GM23338 (cell line): Measurements from ENCODE around the gene PTPN13. TPM values are rescaled to one million over a fixed set of nuclear protein-coding genes. Genes with fewer than 3 reads are reported as not detected.

Source experiments
- ATAC-seq: fragments of 200-7000 bp; cut with Tn5 transposase; 3 replicates; pipeline ENCODE4 v1.9.1; 2020
- DNase-seq: peaks from one replicate; pipeline ENCODE4 v3.0.0-alpha.2; 2015; ENCODE audit warnings: low spot score
- H2AFZ ChIP-seq: fragments of 200-600 bp; sonication (generic); 2 replicates; pipeline ENCODE4 v1.8.0; 2016; ENCODE audit warnings: antibody characterized with exemption, mild to moderate bottlenecking, moderate library complexity
- H3F3A ChIP-seq: fragments of 200-600 bp; sonication (generic); replicated peaks from 2 replicates; pipeline ENCODE4 v1.8.0; 2017; ENCODE audit warnings: antibody characterized with exemption, mixed run types, low read depth
- H3K27ac ChIP-seq: fragments of 200-600 bp; sonication (generic); 2 replicates; pipeline ENCODE4 v1.6.1; 2016; ENCODE audit warnings: low read depth
- H3K27me3 ChIP-seq: fragments of 200-600 bp; sonication (generic); 2 replicates; pipeline ENCODE4 v1.8.0; 2016; ENCODE audit warnings: mild to moderate bottlenecking, mixed run types, moderate library complexity; ENCODE audit not compliant: insufficient read depth
- H3K36me3 ChIP-seq: fragments of 200-600 bp; sonication (generic); 2 replicates; pipeline ENCODE4 v1.8.0; 2016; ENCODE audit warnings: mild to moderate bottlenecking; ENCODE audit not compliant: insufficient read depth
- H3K4me1 ChIP-seq: fragments of 200-600 bp; sonication (generic); 2 replicates; pipeline ENCODE4 v1.8.0; 2016; ENCODE audit warnings: mild to moderate bottlenecking, moderate library complexity; ENCODE audit not compliant: insufficient read depth
- H3K4me2 ChIP-seq: fragments of 200-600 bp; sonication (generic); 2 replicates; pipeline ENCODE4 v1.7.1; 2017; ENCODE audit warnings: mixed run types
- H3K4me3 ChIP-seq: fragments of 200-600 bp; sonication (generic); 2 replicates; pipeline ENCODE4 v1.6.1; 2016; ENCODE audit warnings: mixed run types
- H3K79me2 ChIP-seq: fragments of 200-600 bp; sonication (generic); replicated peaks from 2 replicates; pipeline ENCODE4 v1.8.0; 2017; ENCODE audit warnings: mild to moderate bottlenecking; ENCODE audit not compliant: insufficient read depth
- H3K9me2 ChIP-seq: fragments of 200-600 bp; sonication (generic); 2 replicates; pipeline ENCODE4 v1.8.0; 2017; ENCODE audit not compliant: insufficient read depth
- H4K20me1 ChIP-seq: fragments of 200-600 bp; sonication (generic); replicated peaks from 2 replicates; pipeline ENCODE4 v1.8.0; 2017; ENCODE audit warnings: mild to moderate bottlenecking; ENCODE audit not compliant: insufficient read depth
- H3K27ac Mint-ChIP-seq: 2 replicates; pipeline ENCODE4 v1.8.0; 2020; ENCODE audit warnings: inconsistent platforms, mild to moderate bottlenecking, moderate library complexity, mixed read lengths
- H3K27me3 Mint-ChIP-seq: 3 replicates; pipeline ENCODE4 v1.8.0; 2022; ENCODE audit warnings: low read depth, mild to moderate bottlenecking, moderate library complexity, mixed read lengths, inconsistent platforms; ENCODE audit not compliant: insufficient read depth, poor library complexity
- H3K36me3 Mint-ChIP-seq: 3 replicates; pipeline ENCODE4 v1.8.0; 2021; ENCODE audit warnings: low read depth, mild to moderate bottlenecking, inconsistent platforms, moderate library complexity, mixed read lengths
- H3K4me1 Mint-ChIP-seq: 3 replicates; pipeline ENCODE4 v1.8.0; 2020; ENCODE audit warnings: mild to moderate bottlenecking, inconsistent platforms, mixed read lengths
- H3K4me3 Mint-ChIP-seq: 3 replicates; pipeline ENCODE4 v1.8.0; 2021; ENCODE audit warnings: moderate library complexity, mild to moderate bottlenecking, inconsistent platforms, mixed read lengths
- H3K9me3 Mint-ChIP-seq: 3 replicates; pipeline ENCODE4 v1.8.0; 2020; ENCODE audit warnings: moderate library complexity, mild to moderate bottlenecking, inconsistent platforms, mixed read lengths
- CREB1 ChIP-seq: fragments of 250-450 bp; sonication (Bioruptor Pico); IDR thresholded peaks from 2 replicates; pipeline ENCODE4 v1.5.0; 2020; ENCODE audit warnings: low read depth, mild to moderate bottlenecking, moderate library complexity
- EZH2 ChIP-seq: fragments of 200-600 bp; sonication (generic); IDR thresholded peaks from one replicate; pipeline ENCODE4 v1.8.0; 2017; ENCODE audit warnings: antibody characterized with exemption, mild to moderate bottlenecking, low read depth; ENCODE audit not compliant: unreplicated experiment
- EZH2phosphoT487 ChIP-seq: fragments of 200-600 bp; sonication (generic); IDR thresholded peaks from one replicate; pipeline ENCODE4 v1.8.1; 2018; ENCODE audit warnings: antibody characterized with exemption; ENCODE audit not compliant: unreplicated experiment
- JUNB ChIP-seq: IDR thresholded peaks from one replicate; pipeline ENCODE4 v1.6.1; 2016; ENCODE audit warnings: antibody characterized with exemption; ENCODE audit not compliant: unreplicated experiment
- NANOG ChIP-seq: IDR thresholded peaks from 2 replicates; pipeline ENCODE4 v1.6.1; 2016; ENCODE audit warnings: antibody characterized with exemption, borderline replicate concordance
- POLR2AphosphoS5 ChIP-seq: IDR thresholded peaks from 2 replicates; pipeline ENCODE4 v1.6.1; 2016; ENCODE audit warnings: antibody characterized with exemption, low read depth
- STAT1 ChIP-seq: IDR thresholded peaks from one replicate; pipeline ENCODE4 v1.6.1; 2016; ENCODE audit warnings: antibody characterized with exemption; ENCODE audit not compliant: unreplicated experiment
- ZNF114 ChIP-seq: fragments of 250-450 bp; sonication (Bioruptor Pico); IDR thresholded peaks from 2 replicates; pipeline ENCODE4 v1.5.0; 2020; ENCODE audit warnings: mild to moderate bottlenecking, moderate library complexity
- ZNF331 ChIP-seq: fragments of 250-450 bp; sonication (Bioruptor Pico); IDR thresholded peaks from 2 replicates; pipeline ENCODE4 v1.5.0; 2020; ENCODE audit warnings: low read depth, mild to moderate bottlenecking, moderate library complexity
- polyA plus RNA-seq: library from polyadenylated mRNA; unstranded; fragments of >200 nt; fragmentation: Nextera tagmentation; extraction: Ambion mirVana; gene quantifications from 2 replicates; pipeline ENCODE4 v1.2.1, GENCODE V29; 2016
- total RNA-seq: library from RNA; depleted of rRNA; stranded (reverse); fragments of >200 nt; shearing (Covaris generic); gene quantifications from 2 replicates; pipeline ENCODE4 v1.2.3, GENCODE V29; 2014
- TF ChIP-seq, protein P1 (sequence below): IDR thresholded peaks from 2 replicates; pipeline ENCODE4 v1.6.1; 2016; ENCODE audit warnings: antibody characterized with exemption
- TF ChIP-seq, protein P2 (sequence below), 2 experiments: fragments of 200-600 bp in 1 of 2; sonication (generic) in 1 of 2; conservative IDR thresholded peaks; 2 replicates each; pipeline versions ENCODE4 v1.5.1 to v1.6.1; 2016 to 2017; ENCODE audit warnings: antibody characterized with exemption in 2 of 2, low read depth in 2 of 2, mild to moderate bottlenecking in 2 of 2, moderate library complexity in 1 of 2
- TF ChIP-seq, protein P3 (sequence below): IDR thresholded peaks from one replicate; pipeline ENCODE4 v1.6.1; 2018; ENCODE audit warnings: antibody characterized with exemption; ENCODE audit not compliant: unreplicated experiment

PTPN13 gene
- total and polyA plus RNA-seq, 2 experiments from 2014 or later, result 12.6 to 49.9 TPM

DNA sequence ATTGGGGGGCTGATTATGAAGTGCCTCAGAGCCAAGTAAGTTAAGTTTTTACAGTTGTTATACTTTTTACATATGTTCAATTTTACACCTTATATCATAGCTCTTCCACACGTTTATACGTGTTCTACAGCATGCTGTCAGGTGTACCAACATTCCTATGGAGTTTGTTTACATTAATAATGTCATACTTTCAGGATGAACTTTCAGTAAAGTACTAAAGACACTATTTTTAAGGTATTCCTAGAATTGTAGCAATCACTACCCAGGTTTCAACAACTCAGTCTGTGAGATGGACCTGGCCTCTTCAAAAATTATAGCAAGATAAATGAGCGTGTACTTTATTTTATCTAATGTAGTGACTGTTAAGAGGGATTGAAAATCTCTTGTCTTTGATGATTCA, 92.6 kb downstream of the PTPN13 start (continued):
- TF ChIP-seq, protein P1, sequence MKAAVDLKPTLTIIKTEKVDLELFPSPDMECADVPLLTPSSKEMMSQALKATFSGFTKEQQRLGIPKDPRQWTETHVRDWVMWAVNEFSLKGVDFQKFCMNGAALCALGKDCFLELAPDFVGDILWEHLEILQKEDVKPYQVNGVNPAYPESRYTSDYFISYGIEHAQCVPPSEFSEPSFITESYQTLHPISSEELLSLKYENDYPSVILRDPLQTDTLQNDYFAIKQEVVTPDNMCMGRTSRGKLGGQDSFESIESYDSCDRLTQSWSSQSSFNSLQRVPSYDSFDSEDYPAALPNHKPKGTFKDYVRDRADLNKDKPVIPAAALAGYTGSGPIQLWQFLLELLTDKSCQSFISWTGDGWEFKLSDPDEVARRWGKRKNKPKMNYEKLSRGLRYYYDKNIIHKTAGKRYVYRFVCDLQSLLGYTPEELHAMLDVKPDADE, result no peak
- TF ChIP-seq JUNB (no peak), ZNF331 (no peak), EZH2phosphoT487 (no peak), CREB1 (CRISPR knock-in tag) (no peak)

DNA sequence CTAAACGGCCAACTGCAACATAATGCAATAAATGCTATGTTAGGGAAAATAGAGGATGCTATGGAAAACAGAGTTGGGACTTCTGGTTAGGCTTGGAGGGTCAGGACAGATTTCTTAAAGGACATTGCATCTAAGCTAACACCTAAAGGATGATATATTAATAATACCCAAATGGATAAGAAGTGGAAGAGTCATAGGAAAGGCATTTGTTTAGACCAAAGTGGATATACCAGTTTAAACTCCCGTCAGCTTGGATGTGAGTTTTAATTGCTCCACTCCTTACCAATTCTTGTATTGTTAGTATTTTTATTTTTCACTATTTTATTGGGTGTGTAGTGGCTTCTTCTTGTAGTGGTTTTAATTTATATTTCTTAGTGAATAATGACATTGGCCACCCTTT, 93.9 kb downstream of the PTPN13 start:
- no peaks in the 10 kb centered on the region for H4K20me1 ChIP-seq
- no peaks in the 10 kb centered on the region for H3K4me1 ChIP-seq
- H3K36me3 ChIP-seq, result no peaks in the 10 kb centered on the region
- H3K9me2 ChIP-seq, result no peaks in the 10 kb centered on the region
- H3K27ac Mint-ChIP-seq, result no peak overlapping the region
- no peaks in the 10 kb centered on the region for H3K27me3 ChIP-seq
- no peaks in the 10 kb centered on the region for H3K9me3 Mint-ChIP-seq
- H3K4me2 ChIP-seq, result no peak overlapping the region
- peaks cover 6% of the 10 kb centered on the region; the same call in 1 of the 3 replicates for H3K36me3 Mint-ChIP-seq
- ATAC-seq, result no peak
- H3K4me3 Mint-ChIP-seq, result no peak overlapping the region
- no peaks in the 10 kb centered on the region for H3K27me3 Mint-ChIP-seq
- H2AFZ ChIP-seq, result no peak overlapping the region
- TF ChIP-seq JUNB, result no peak
- no peak for TF ChIP-seq ZNF114 (CRISPR knock-in tag)
- TF ChIP-seq, protein P1, result no peak
- TF ChIP-seq STAT1, result no peak
- no peak for TF ChIP-seq EZH2
- TF ChIP-seq EZH2phosphoT487, result no peak
- no peak for TF ChIP-seq NANOG
- TF ChIP-seq, protein P2, sequence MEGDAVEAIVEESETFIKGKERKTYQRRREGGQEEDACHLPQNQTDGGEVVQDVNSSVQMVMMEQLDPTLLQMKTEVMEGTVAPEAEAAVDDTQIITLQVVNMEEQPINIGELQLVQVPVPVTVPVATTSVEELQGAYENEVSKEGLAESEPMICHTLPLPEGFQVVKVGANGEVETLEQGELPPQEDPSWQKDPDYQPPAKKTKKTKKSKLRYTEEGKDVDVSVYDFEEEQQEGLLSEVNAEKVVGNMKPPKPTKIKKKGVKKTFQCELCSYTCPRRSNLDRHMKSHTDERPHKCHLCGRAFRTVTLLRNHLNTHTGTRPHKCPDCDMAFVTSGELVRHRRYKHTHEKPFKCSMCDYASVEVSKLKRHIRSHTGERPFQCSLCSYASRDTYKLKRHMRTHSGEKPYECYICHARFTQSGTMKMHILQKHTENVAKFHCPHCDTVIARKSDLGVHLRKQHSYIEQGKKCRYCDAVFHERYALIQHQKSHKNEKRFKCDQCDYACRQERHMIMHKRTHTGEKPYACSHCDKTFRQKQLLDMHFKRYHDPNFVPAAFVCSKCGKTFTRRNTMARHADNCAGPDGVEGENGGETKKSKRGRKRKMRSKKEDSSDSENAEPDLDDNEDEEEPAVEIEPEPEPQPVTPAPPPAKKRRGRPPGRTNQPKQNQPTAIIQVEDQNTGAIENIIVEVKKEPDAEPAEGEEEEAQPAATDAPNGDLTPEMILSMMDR (conservative IDR thresholded peaks at IDR 0.05; ENCODE audit: low read depth in 2 of 2), result no peak
- TF ChIP-seq POLR2AphosphoS5, result no peak
- TF ChIP-seq, protein P3, sequence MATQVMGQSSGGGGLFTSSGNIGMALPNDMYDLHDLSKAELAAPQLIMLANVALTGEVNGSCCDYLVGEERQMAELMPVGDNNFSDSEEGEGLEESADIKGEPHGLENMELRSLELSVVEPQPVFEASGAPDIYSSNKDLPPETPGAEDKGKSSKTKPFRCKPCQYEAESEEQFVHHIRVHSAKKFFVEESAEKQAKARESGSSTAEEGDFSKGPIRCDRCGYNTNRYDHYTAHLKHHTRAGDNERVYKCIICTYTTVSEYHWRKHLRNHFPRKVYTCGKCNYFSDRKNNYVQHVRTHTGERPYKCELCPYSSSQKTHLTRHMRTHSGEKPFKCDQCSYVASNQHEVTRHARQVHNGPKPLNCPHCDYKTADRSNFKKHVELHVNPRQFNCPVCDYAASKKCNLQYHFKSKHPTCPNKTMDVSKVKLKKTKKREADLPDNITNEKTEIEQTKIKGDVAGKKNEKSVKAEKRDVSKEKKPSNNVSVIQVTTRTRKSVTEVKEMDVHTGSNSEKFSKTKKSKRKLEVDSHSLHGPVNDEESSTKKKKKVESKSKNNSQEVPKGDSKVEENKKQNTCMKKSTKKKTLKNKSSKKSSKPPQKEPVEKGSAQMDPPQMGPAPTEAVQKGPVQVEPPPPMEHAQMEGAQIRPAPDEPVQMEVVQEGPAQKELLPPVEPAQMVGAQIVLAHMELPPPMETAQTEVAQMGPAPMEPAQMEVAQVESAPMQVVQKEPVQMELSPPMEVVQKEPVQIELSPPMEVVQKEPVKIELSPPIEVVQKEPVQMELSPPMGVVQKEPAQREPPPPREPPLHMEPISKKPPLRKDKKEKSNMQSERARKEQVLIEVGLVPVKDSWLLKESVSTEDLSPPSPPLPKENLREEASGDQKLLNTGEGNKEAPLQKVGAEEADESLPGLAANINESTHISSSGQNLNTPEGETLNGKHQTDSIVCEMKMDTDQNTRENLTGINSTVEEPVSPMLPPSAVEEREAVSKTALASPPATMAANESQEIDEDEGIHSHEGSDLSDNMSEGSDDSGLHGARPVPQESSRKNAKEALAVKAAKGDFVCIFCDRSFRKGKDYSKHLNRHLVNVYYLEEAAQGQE, result no peak
- TF ChIP-seq ZNF331, result no peak
- H3K4me3 ChIP-seq, result no peak overlapping the region
- H3K79me2 ChIP-seq, result no peaks in the 10 kb centered on the region
- no peak overlapping the region for H3K27ac ChIP-seq
- H3K4me1 Mint-ChIP-seq, result peaks cover 8% of the 10 kb centered on the region; the same call in 2 of the 3 replicates
- DNase-seq, result no peak
- H3F3A ChIP-seq, result no peaks in the 10 kb centered on the region
